Activated T-cell treated with anti-CD3 and anti-CD28 coated beads, Interleukin-2, amount 50 U/mL, for 24 hours (primary cell): Measurements from ENCODE around the gene ZNF629.
A peak's percentile ranks its signal among the peaks of the same experiment; 100 is the strongest.

ENCODE experiments used
- DNase-seq: peaks from one replicate; pipeline ENCODE4 v3.0.0-alpha.2; 2020
- H3K27ac Mint-ChIP-seq: 2 replicates; pipeline ENCODE4 v1.8.0; 2020; ENCODE audit warnings: mild to moderate bottlenecking, mixed read lengths
- H3K27me3 Mint-ChIP-seq: 2 replicates; pipeline ENCODE4 v1.8.0; 2020; ENCODE audit warnings: mixed read lengths
- H3K36me3 Mint-ChIP-seq: 2 replicates; pipeline ENCODE4 v1.8.0; 2020; ENCODE audit warnings: low read depth, mixed read lengths
- H3K4me1 Mint-ChIP-seq: 2 replicates; pipeline ENCODE4 v1.8.0; 2020; ENCODE audit warnings: low read depth, mixed read lengths
- H3K4me3 Mint-ChIP-seq: 2 replicates; pipeline ENCODE4 v1.8.0; 2020; ENCODE audit warnings: mild to moderate bottlenecking, moderate library complexity, mixed read lengths
- H3K9me3 Mint-ChIP-seq: 2 replicates; pipeline ENCODE4 v1.8.0; 2020; ENCODE audit warnings: mixed read lengths

The ZNF629 gene

GRCh38 chr16:30802936-30803335 lies 15.9 kb upstream of the ZNF629 start:
- H3K4me3 Mint-ChIP-seq, result no peak overlapping the region
- peaks cover 20% of the 10 kb centered on the region for H3K4me1 Mint-ChIP-seq
- H3K9me3 Mint-ChIP-seq, result no peaks in the 10 kb centered on the region
- H3K27ac Mint-ChIP-seq, result no peak overlapping the region
- DNase-seq, result no peak
- no peaks in the 10 kb centered on the region for H3K36me3 Mint-ChIP-seq
- H3K27me3 Mint-ChIP-seq, result peaks cover 5% of the 10 kb centered on the region

- H3K4me1 Mint-ChIP-seq, result no peaks in the 10 kb centered on the region
- no peak for DNase-seq
- H3K9me3 Mint-ChIP-seq, result no peaks in the 10 kb centered on the region
- H3K36me3 Mint-ChIP-seq, result no peaks in the 10 kb centered on the region
- no peaks in the 10 kb centered on the region for H3K27me3 Mint-ChIP-seq
- no peak overlapping the region for H3K27ac Mint-ChIP-seq
- H3K4me3 Mint-ChIP-seq, result no peak overlapping the region
Measured at GRCh38 chr16:30797670-30798309, 10.8 kb upstream of the ZNF629 start.

- DNase-seq, result no peak
- Mint-ChIP-seq H3K4me1 (no peaks in the 10 kb centered on the region), H3K9me3 (no peaks in the 10 kb centered on the region), H3K27ac (no peak overlapping the region), H3K27me3 (no peaks in the 10 kb centered on the region), H3K36me3 (no peaks in the 10 kb centered on the region), H3K4me3 (no peak overlapping the region)
Measured at GRCh38 chr16:30794634-30795033, 7.6 kb upstream of the ZNF629 start.

- H3K36me3 Mint-ChIP-seq, result no peaks in the 10 kb centered on the region
- H3K27ac Mint-ChIP-seq, result no peak overlapping the region
- DNase-seq, result no peak
- H3K27me3 Mint-ChIP-seq, result no peaks in the 10 kb centered on the region
- no peaks in the 10 kb centered on the region for H3K4me1 Mint-ChIP-seq
- H3K4me3 Mint-ChIP-seq, result no peak overlapping the region
- H3K9me3 Mint-ChIP-seq, result no peaks in the 10 kb centered on the region
Measured at GRCh38 chr16:30793508-30794069, 6.6 kb upstream of the ZNF629 start.

GRCh38 chr16:30787613-30788378 lies 791 bp upstream of the ZNF629 start:
- Mint-ChIP-seq H3K4me1 (peaks cover 21% of the 10 kb centered on the region), H3K9me3 (no peaks in the 10 kb centered on the region), H3K4me3 (peak overlapping the region; percentile 85), H3K27me3 (peaks cover 4% of the 10 kb centered on the region), H3K27ac (peak overlapping the region; percentile 83), H3K36me3 (peaks cover 10% of the 10 kb centered on the region)
- DNase-seq, result no peak

GRCh38 chr16:30786115-30786935 lies 680 bp downstream of the ZNF629 start:
- Mint-ChIP-seq H3K27ac (peak overlapping the region; percentile 59), H3K4me1 (peaks cover 21% of the 10 kb centered on the region), H3K9me3 (no peaks in the 10 kb centered on the region), H3K27me3 (peaks cover 4% of the 10 kb centered on the region), H3K4me3 (peak overlapping the region; percentile 85), H3K36me3 (peaks cover 18% of the 10 kb centered on the region)
- peak; percentile 51 for DNase-seq

- H3K27ac Mint-ChIP-seq, result no peak overlapping the region
- H3K4me1 Mint-ChIP-seq, result peaks cover 21% of the 10 kb centered on the region
- no peak for DNase-seq
- H3K9me3 Mint-ChIP-seq, result no peaks in the 10 kb centered on the region
- H3K4me3 Mint-ChIP-seq, result peak overlapping the region; percentile 85
- peaks cover 4% of the 10 kb centered on the region for H3K27me3 Mint-ChIP-seq
- peaks cover 18% of the 10 kb centered on the region for H3K36me3 Mint-ChIP-seq
Measured at GRCh38 chr16:30785126-30786106, 1.6 kb downstream of the ZNF629 start.

- H3K9me3 Mint-ChIP-seq, result no peaks in the 10 kb centered on the region
- no peak overlapping the region for H3K27ac Mint-ChIP-seq
- H3K36me3 Mint-ChIP-seq, result peaks cover 18% of the 10 kb centered on the region
- DNase-seq, result no peak
- H3K4me1 Mint-ChIP-seq, result peaks cover 21% of the 10 kb centered on the region
- H3K4me3 Mint-ChIP-seq, result no peak overlapping the region
- peaks cover 4% of the 10 kb centered on the region for H3K27me3 Mint-ChIP-seq
Measured at GRCh38 chr16:30784215-30784614, 2.8 kb downstream of the ZNF629 start.

GRCh38 chr16:30783280-30784109 lies 3.5 kb downstream of the ZNF629 start:
- no peak overlapping the region for H3K4me3 Mint-ChIP-seq
- no peak for DNase-seq
- peaks cover 4% of the 10 kb centered on the region for H3K27me3 Mint-ChIP-seq
- no peak overlapping the region for H3K27ac Mint-ChIP-seq
- H3K9me3 Mint-ChIP-seq, result no peaks in the 10 kb centered on the region
- H3K4me1 Mint-ChIP-seq, result peaks cover 21% of the 10 kb centered on the region
- H3K36me3 Mint-ChIP-seq, result peaks cover 18% of the 10 kb centered on the region

GRCh38 chr16:30782486-30783279 lies 4.3 kb downstream of the ZNF629 start:
- peaks cover 18% of the 10 kb centered on the region for H3K4me1 Mint-ChIP-seq
- H3K36me3 Mint-ChIP-seq, result peaks cover 18% of the 10 kb centered on the region
- H3K9me3 Mint-ChIP-seq, result no peaks in the 10 kb centered on the region
- DNase-seq, result no peak
- no peak overlapping the region for H3K4me3 Mint-ChIP-seq
- no peak overlapping the region for H3K27ac Mint-ChIP-seq
- H3K27me3 Mint-ChIP-seq, result peaks cover under 1% of the 10 kb centered on the region

GRCh38 chr16:30780549-30780948 lies 6.5 kb downstream of the ZNF629 start:
- Mint-ChIP-seq H3K27me3 (no peaks in the 10 kb centered on the region), H3K36me3 (peaks cover 22% of the 10 kb centered on the region), H3K4me3 (no peak overlapping the region), H3K9me3 (no peaks in the 10 kb centered on the region), H3K27ac (no peak overlapping the region), H3K4me1 (peaks cover 19% of the 10 kb centered on the region)
- DNase-seq, result no peak

GRCh38 chr16:30780021-30780420 lies 7.0 kb downstream of the ZNF629 start:
- Mint-ChIP-seq H3K9me3 (no peaks in the 10 kb centered on the region), H3K4me3 (no peak overlapping the region), H3K27me3 (no peaks in the 10 kb centered on the region), H3K36me3 (peaks cover 26% of the 10 kb centered on the region), H3K27ac (no peak overlapping the region), H3K4me1 (peaks cover 18% of the 10 kb centered on the region)
- DNase-seq, result no peak
